ENCODE data around the gene SMIM38. TPM values are rescaled to one million over a fixed set of nuclear protein-coding genes. Genes with fewer than 3 reads are reported as not detected.
"Not testable (repeated sequence)": the region's sequence is repeated elsewhere in the genome, so short reads cannot be mapped to it uniquely, and the experiment has no call there.

Gene SMIM38
- total RNA-seq, 1 experiment from 2014 or later, result 0.33 TPM

DNA sequence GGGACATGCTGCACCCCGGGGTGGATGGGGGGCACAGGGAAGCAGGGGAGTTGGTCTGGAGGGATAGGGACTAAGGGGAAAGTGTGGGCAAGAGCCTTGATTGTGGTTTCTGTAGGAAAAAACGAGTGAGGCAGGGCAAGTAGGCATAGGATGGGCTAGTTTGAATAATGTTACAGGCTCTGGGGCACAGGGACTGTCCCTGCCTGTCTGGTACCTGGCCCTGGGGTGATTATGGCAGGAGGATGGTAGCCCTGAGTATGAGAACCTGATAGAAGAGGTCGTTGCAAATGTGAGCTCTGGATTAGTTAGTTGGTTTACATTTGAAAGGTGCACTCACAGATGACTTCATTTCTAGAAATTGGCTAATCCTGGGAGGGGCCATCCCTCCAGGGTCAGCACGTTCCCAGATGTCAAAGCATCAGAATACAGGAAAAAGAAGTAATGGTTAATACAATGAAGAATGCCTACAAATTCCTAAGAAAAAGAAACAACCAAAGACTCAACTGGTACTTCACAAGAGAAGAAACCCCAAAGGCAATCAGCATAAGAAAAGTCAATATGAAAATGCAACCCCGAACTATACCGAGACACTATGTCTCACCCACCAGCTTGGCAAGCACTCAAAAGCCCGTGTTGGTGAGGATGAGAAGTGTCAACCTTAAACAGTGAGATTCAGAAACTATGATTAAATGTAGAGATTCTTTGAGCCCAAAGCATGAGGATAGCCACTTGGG, 11.3 kb upstream of the SMIM38 start:
- no peak overlapping the region for H3K4me3 Mint-ChIP-seq (ENCODE audit: low read depth, unreplicated experiment)
- H3K27me3 Mint-ChIP-seq (ENCODE audit: unreplicated experiment), result no peaks in the 10 kb centered on the region
- no peak overlapping the region for H3K27ac Mint-ChIP-seq (ENCODE audit: unreplicated experiment)
- TF ChIP-seq, protein P1, sequence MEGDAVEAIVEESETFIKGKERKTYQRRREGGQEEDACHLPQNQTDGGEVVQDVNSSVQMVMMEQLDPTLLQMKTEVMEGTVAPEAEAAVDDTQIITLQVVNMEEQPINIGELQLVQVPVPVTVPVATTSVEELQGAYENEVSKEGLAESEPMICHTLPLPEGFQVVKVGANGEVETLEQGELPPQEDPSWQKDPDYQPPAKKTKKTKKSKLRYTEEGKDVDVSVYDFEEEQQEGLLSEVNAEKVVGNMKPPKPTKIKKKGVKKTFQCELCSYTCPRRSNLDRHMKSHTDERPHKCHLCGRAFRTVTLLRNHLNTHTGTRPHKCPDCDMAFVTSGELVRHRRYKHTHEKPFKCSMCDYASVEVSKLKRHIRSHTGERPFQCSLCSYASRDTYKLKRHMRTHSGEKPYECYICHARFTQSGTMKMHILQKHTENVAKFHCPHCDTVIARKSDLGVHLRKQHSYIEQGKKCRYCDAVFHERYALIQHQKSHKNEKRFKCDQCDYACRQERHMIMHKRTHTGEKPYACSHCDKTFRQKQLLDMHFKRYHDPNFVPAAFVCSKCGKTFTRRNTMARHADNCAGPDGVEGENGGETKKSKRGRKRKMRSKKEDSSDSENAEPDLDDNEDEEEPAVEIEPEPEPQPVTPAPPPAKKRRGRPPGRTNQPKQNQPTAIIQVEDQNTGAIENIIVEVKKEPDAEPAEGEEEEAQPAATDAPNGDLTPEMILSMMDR (IDR thresholded peaks at IDR 0.05; ENCODE audit: unreplicated experiment), result no peak
- DNase-seq, result no peak
- no peaks in the 10 kb centered on the region for H3K36me3 Mint-ChIP-seq (ENCODE audit: insufficient read depth, unreplicated experiment)
- CTCF ChIA-PET, result no interaction called here
- BruUV-seq (replicated peaks), result no TSS peak
- intact Hi-C loops (cut with micrococcal nuclease; ENCODE audit: unreplicated experiment), result no loop called here
- H3K4me1 Mint-ChIP-seq (ENCODE audit: low read depth, unreplicated experiment), result peaks cover 13% of the 10 kb centered on the region
- H3K9me3 Mint-ChIP-seq (ENCODE audit: low read depth, unreplicated experiment), result peaks cover 17% of the 10 kb centered on the region

DNA sequence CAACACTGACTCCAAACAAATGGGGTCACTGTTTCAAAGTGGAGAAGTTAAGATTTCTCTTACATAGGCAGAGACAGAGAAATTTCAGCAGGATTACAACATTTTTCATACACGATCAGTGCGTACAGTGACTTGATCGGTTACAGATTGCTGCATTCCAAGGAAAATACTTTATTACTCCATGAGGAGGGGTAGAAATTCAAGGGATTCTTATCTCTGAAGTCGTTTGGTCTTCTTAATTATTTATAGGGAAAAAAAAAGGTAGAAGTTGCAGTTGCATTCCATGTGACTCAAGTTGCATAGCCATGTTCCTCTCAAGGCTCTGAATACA, 10.7 kb upstream of the SMIM38 start:
- peaks cover 13% of the 10 kb centered on the region for H3K4me1 Mint-ChIP-seq (ENCODE audit: low read depth, unreplicated experiment)
- TF ChIP-seq, protein P1 (IDR thresholded peaks at IDR 0.05; ENCODE audit: unreplicated experiment), result no peak
- no peak overlapping the region for H3K27ac Mint-ChIP-seq (ENCODE audit: unreplicated experiment)
- DNase-seq, result no peak
- no TSS peak for BruUV-seq (replicated peaks)
- H3K27me3 Mint-ChIP-seq (ENCODE audit: unreplicated experiment), result no peaks in the 10 kb centered on the region
- no peak overlapping the region for H3K4me3 Mint-ChIP-seq (ENCODE audit: low read depth, unreplicated experiment)
- H3K9me3 Mint-ChIP-seq (ENCODE audit: low read depth, unreplicated experiment), result peaks cover 17% of the 10 kb centered on the region
- CTCF ChIA-PET, result interaction anchor here (1.8 kb wide), 1 partner anchor 14 kb away, joined by 5 read pairs; no protein-coding TSS in a partner anchor
- H3K36me3 Mint-ChIP-seq (ENCODE audit: insufficient read depth, unreplicated experiment), result no peaks in the 10 kb centered on the region
- intact Hi-C loops (cut with micrococcal nuclease; ENCODE audit: unreplicated experiment), result no loop called here

DNA sequence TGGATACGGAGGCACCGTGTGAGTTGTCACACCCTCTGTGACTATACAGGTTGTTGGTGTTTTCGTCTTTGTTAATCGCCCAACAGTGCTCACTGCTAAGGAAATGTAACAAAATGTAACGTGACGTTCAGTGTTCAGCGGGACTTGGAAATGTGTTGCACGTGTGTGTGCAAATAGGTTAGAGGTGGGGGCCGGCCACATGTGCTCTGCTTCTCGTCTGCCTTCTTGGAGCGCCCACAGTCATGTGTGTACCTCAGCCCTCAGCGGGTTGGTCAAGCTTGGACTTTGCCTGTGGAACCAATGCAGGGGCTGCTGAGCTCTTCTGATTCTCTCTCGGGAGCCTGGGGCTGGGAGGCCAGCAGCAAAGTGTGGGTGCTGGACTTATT, 7.4 kb upstream of the SMIM38 start:
- no TSS peak for BruUV-seq (replicated peaks)
- Mint-ChIP-seq H3K36me3 (ENCODE audit: insufficient read depth, unreplicated experiment) (no peaks in the 10 kb centered on the region), H3K27ac (ENCODE audit: unreplicated experiment) (no peak overlapping the region), H3K4me1 (ENCODE audit: low read depth, unreplicated experiment) (peaks cover 13% of the 10 kb centered on the region), H3K4me3 (ENCODE audit: low read depth, unreplicated experiment) (no peak overlapping the region), H3K9me3 (ENCODE audit: low read depth, unreplicated experiment) (peaks cover 22% of the 10 kb centered on the region), H3K27me3 (ENCODE audit: unreplicated experiment) (no peaks in the 10 kb centered on the region)
- intact Hi-C loops (cut with micrococcal nuclease; ENCODE audit: unreplicated experiment), result no loop called here
- CTCF ChIA-PET, result no interaction called here
- no peak for DNase-seq
- TF ChIP-seq, protein P1 (IDR thresholded peaks at IDR 0.05; ENCODE audit: unreplicated experiment), result no peak

DNA sequence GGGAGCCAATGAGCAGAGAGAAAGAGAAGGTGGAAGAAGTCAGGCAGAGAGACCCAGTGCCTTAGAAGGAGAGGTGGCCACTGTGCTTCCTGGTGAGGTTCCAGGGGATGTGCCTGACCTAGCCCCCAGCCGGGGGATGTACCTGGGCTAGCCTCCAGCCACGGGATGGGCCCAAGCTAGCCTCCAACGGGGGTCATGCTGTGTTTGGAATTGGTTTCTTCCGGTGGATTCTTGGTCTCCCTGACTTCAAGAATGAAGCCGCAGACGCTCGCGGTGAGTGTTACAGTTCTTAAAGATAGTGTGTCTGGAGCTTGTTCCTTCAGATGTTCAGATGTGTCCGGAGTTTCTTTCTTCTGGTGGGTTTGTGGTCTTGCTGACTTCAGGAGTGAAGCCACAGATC, 6.9 kb upstream of the SMIM38 start:
- no TSS peak for BruUV-seq (replicated peaks)
- TF ChIP-seq, protein P1 (IDR thresholded peaks at IDR 0.05; ENCODE audit: unreplicated experiment), result no peak
- no peaks in the 10 kb centered on the region for H3K36me3 Mint-ChIP-seq (ENCODE audit: insufficient read depth, unreplicated experiment)
- DNase-seq, result no peak
- intact Hi-C loops (cut with micrococcal nuclease; ENCODE audit: unreplicated experiment), result no loop called here
- H3K4me1 Mint-ChIP-seq (ENCODE audit: low read depth, unreplicated experiment), result peaks cover 13% of the 10 kb centered on the region
- no peak overlapping the region for H3K27ac Mint-ChIP-seq (ENCODE audit: unreplicated experiment)
- CTCF ChIA-PET, result no interaction called here
- H3K27me3 Mint-ChIP-seq (ENCODE audit: unreplicated experiment), result no peaks in the 10 kb centered on the region
- peaks cover 22% of the 10 kb centered on the region for H3K9me3 Mint-ChIP-seq (ENCODE audit: low read depth, unreplicated experiment)
- H3K4me3 Mint-ChIP-seq (ENCODE audit: low read depth, unreplicated experiment), result no peak overlapping the region

DNA sequence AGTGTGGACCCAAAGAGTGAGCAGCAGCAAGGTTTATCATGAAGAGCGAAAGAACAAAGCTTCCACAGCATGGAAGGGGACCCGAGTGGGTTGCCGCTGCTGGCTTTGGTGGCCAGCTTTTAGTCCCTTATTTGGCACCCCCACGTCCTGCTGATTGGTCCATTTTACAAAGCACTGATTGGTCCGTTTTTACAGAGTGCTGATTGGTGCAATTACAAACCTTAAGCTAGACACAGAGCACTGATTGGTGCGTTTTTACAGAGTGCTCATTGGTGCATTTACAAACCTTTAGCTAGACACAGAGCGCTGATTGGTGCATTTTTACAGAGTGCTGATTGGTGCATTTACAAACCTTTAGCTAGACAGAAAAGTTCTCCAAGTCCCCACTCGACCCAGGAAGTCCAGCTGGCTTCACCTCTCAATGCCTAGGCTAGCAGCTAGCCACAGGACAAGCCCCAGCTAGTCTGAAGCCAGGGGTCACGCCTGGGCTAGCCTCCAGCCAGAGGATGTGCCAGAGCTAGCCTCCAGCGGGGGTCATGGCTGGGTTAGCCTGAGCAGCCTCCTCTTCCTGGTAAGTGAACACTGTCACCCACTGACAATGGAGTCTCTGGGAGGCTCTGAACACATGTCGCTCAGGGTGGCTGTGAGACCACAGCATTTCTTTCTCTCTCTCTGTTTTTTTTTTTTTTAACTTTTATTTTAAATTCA, 6.2 kb upstream of the SMIM38 start:
- BruUV-seq (replicated peaks); intact Hi-C loops (cut with micrococcal nuclease; ENCODE audit: unreplicated experiment); H3K27me3 Mint-ChIP-seq (ENCODE audit: unreplicated experiment); DNase-seq; H3K4me1 Mint-ChIP-seq (ENCODE audit: low read depth, unreplicated experiment); H3K27ac Mint-ChIP-seq (ENCODE audit: unreplicated experiment); H3K4me3 Mint-ChIP-seq (ENCODE audit: low read depth, unreplicated experiment); CTCF ChIA-PET; H3K36me3 Mint-ChIP-seq (ENCODE audit: insufficient read depth, unreplicated experiment): not testable (repeated sequence)
- peaks cover 22% of the 10 kb centered on the region for H3K9me3 Mint-ChIP-seq (ENCODE audit: low read depth, unreplicated experiment)
